Activated CD8-positive, alpha-beta memory T cell treated with anti-CD3 and anti-CD28 coated beads for 36 hours (primary cell): ENCODE data around the gene STEAP2. TPM values are rescaled to one million over a fixed set of nuclear protein-coding genes. Genes with fewer than 3 reads are reported as not detected.
"Not testable (repeated sequence)": the region's sequence is repeated elsewhere in the genome, so short reads cannot be mapped to it uniquely, and the experiment has no call there.

Source experiments
- CTCF ChIA-PET: fragments of 350-600 bp; sonication (Branson Sonifier 250); formaldehyde crosslinking; loops from one replicate; lab custom pipeline; 2021; ENCODE audit warnings: antibody characterized with exemption; lab: Charles Lee
- POLR2A ChIA-PET: fragments of 350-600 bp; sonication (Branson Sonifier 250); formaldehyde crosslinking; loops from one replicate; lab custom pipeline; 2021; ENCODE audit warnings: antibody characterized with exemption; lab: Charles Lee
- total RNA-seq, 2 experiments: library from RNA; stranded (reverse); gene quantifications; one replicate each; pipeline ENCODE4 v1.2.3, GENCODE V29; 2021

Gene STEAP2
- total RNA-seq, 2 experiments from 2014 or later, result not detected

GRCh38 chr7:90256011-90256410, 44.5 kb downstream of the STEAP2 start:
- CTCF ChIA-PET, POLR2A ChIA-PET: not testable (repeated sequence)

DNA sequence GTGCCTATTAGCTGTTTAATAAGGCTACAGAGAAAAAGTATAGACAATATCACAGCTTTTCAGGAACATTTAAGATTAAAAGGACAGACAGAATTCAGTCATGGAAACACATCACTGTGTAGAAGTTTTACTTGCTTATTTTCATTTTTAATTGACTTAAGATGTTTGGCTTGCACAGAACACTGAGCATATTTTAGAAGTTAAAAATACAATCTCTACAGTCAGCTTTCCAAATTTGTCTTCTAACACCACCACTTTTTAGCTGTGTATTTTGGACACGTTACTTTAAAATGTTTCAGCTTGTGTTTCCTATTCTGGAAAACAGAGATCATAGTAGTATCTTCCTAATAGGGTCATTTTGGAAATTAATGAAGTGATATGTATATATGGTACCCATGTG, 45.2 kb downstream of the STEAP2 start:
- POLR2A ChIA-PET, result no interaction called here
- CTCF ChIA-PET, result no interaction called here

DNA sequence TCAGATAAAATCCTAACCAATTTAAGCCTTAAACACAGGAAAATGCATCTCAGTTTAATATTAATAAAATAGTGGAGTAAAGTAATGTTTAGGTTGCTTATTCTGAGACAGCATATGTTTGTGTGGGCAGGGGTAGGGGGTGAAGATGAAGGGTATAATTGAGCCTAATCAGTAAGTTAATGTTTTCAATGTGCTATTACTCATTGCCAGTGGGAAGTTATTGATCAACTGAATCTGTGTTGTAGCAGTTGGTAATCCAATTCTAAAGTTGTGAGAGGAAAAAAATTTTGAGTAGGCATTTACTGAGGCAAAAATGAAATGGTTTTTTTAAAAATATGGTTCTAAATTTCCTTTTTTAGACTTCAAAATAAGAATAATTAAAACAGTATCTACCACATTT, 49.9 kb downstream of the STEAP2 start:
- CTCF ChIA-PET, result no interaction called here
- POLR2A ChIA-PET, result no interaction called here

GRCh38 chr7:90262438-90262837, 50.9 kb downstream of the STEAP2 start:
- CTCF ChIA-PET, result interaction anchor here (2.2 kb wide), 1 partner anchor 109 kb away, joined by 5 read pairs; the partner anchor contains the start of gene STEAP1
- POLR2A ChIA-PET, result no interaction called here

- ChIA-PET CTCF (no interaction called here), POLR2A (no interaction called here)
Observed at GRCh38 chr7:90266808-90267207, 55.3 kb downstream of the STEAP2 start.

DNA sequence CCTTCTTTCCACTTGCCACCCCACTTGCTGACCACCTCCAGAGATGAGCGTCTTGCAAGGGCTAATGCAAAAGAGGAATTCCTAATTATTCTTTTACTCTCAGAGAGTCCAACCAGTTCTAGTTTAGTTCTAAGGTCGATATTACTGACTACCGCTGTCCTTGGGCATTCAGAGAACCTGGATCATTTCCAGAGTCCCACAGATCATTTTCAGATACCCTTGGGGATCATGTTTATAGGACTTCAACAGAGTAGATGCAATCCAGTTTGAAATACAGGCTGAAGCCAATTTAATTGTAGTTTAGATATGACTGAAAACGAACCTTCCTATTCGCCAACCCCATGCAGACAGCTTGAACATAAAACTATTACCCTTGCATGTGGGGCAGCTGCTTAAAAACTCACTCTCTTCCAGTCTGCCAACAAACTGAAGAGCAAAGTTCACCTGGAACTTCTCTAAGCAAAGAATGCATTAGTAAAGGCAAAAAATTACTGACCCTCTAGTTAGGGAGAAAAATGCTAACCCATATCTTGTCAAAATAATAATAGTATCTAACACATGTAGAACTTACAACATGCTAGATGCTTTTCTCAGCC, 55.8 kb downstream of the STEAP2 start:
- CTCF ChIA-PET, result no interaction called here
- POLR2A ChIA-PET, result no interaction called here

- CTCF ChIA-PET, result interaction anchor here (1.1 kb wide), 1 partner anchor 115 kb away, joined by 4 read pairs; the partner anchor contains the start of gene STEAP1
- POLR2A ChIA-PET, result no interaction called here
Observed at GRCh38 chr7:90269163-90269562, 57.6 kb downstream of the STEAP2 start.

DNA sequence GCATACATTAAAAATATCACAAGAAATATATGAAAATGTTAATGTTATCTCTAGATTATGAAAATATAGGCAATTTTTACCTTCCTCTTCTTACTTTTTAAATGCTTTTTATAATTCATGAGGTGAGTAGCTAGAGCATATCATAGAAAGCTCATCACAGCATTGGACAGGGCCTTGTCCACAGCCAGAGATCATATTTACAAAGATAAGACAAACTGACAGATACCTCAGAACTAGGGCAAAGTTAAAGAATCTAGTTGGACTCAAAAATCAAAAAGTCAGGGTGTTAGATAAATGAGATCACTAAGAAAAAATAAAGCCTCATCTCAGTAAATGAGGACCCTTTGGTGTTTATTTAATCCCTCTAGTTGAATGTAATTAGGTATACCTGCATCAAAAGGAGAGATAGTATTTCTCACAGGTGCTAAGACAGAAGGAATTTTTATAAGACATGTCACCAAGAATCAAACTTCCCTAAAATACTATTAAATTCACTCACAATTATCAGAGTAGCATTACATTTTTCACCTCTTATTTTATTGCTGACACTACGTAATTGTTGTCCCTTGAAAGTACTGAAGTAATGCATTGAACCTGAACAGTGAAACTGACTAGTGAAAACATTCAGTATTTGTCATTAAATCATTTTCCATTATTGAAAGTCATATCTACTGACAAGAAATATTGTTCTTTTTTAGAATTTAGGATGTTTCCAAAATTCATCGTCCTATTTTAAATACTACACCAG, 59.1 kb downstream of the STEAP2 start:
- POLR2A ChIA-PET, result no interaction called here
- CTCF ChIA-PET, result no interaction called here

DNA sequence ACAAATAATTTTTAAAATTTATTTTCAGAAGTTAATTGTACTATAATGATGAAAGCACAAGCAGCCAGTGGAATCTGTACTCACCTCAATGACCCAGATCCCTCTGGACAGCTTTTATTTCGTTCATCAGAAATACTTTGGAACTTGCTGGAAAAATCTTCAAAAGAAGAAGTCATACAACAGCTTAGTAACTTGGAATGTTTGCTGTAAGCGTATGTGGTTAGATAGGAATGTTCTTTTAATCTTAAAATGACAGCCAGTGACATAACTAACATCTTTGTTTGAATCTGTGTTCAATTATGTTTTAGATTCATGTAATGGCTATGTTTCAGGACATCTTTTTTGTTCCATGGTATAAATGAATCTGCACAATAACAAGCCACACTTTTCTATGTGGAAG, 60.2 kb downstream of the STEAP2 start:
- ChIA-PET POLR2A (no interaction called here), CTCF (no interaction called here)

DNA sequence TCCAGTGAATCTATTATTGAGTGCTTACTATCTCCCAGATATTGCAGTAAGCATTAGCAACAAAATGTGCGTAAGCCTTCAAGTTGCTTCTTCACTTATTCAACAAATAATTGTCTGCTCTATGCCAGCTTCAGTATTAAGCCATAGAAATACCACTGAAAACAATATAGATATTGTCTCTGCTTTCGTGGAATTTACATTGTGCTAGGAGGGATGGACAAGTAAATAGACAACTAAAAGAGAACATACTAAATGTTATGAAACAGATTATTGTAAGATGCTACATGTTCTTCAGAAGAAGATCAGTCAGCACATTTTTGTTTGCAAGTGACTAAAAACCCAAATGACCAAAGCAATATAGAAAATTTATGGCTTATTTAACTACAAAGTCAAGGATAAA, 60.7 kb downstream of the STEAP2 start:
- ChIA-PET POLR2A (no interaction called here), CTCF (no interaction called here)

DNA sequence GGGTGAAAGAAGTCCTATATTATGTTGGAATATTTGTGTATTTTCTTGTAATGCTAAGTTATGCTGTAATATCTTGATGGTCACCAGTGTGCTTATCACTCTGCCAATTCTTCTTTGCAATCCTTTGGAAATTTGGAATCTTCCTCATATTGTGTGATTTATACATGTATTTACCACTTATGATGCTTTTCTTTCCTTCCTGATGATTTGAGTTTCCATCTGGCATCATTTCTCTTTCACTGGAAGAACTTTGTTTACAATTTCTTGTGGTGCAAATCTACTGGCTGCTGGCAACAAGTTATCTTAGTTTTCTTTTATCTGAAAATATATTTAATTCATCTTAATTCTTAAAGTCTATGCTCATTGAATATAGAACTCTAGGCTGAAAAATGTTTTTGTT, 62.6 kb downstream of the STEAP2 start:
- CTCF ChIA-PET, result no interaction called here
- POLR2A ChIA-PET, result no interaction called here

GRCh38 chr7:90276033-90276728, 64.6 kb downstream of the STEAP2 start:
- POLR2A ChIA-PET, result no interaction called here
- CTCF ChIA-PET, result no interaction called here

Other genes starting within 250 kb of the STEAP2 start
- under 1 TPM; 0.40 to 0.48 TPM for gene STEAP1, start 57.3 kb upstream of the STEAP2 start, total RNA-seq
- gene CFAP69, start 33.4 kb downstream of the STEAP2 start, total RNA-seq, result 1 to 10 TPM in 1 of 2 experiments, under 1 TPM in 1; 0.48 to 1.5 TPM
- gene FAM237B, start 109.6 kb downstream of the STEAP2 start, total RNA-seq, result not detected
- gene GTPBP10, start 135.0 kb downstream of the STEAP2 start, total RNA-seq, result 10 to 100 TPM; 42.0 to 43.6 TPM
- gene CLDN12, start 191.7 kb downstream of the STEAP2 start, total RNA-seq, result 1 to 10 TPM; 4.5 to 5.1 TPM